HCT116 (cell line): ENCODE data around the gene B4GALT7. TPM values are rescaled to one million over a fixed set of nuclear protein-coding genes. Genes with fewer than 3 reads are reported as not detected.
A peak's percentile ranks its signal among the peaks of the same experiment; 100 is the strongest.

Experiments used
- ATAC-seq: fragments of 200-7000 bp; cut with Tn5 transposase; 2 replicates; pipeline ENCODE4 v1.9.1; 2020; ENCODE audit warnings: mild to moderate bottlenecking, moderate library complexity
- BruUV-seq: library from RNA; stranded (reverse); fragments of 400-500 nt; replicated peaks from 2 replicates; lab custom pipeline; 2021; lab: Mats Ljungman, UMichigan
- CTCF ChIA-PET: fragments of 300-600 bp; sonication (Branson Sonifier 250); formaldehyde crosslinking; loops from one replicate; lab custom pipeline; 2021; ENCODE audit warnings: antibody characterized with exemption; lab: Charles Lee
- POLR2A ChIA-PET: fragments of 300-600, 350-600 bp; sonication (Branson Sonifier 250); formaldehyde crosslinking; loops from one replicate; lab custom pipeline; 2021; ENCODE audit warnings: antibody characterized with exemption; lab: Charles Lee
- RAD21 ChIA-PET, 2 experiments: fragments of 300-600 bp; sonication (Branson Sonifier 250); formaldehyde crosslinking; loops; one replicate each; lab custom pipeline; 2023; ENCODE audit warnings: low total read pairs in 2 of 2; ENCODE audit not compliant: uncharacterized antibody in 2 of 2, unreplicated experiment in 2 of 2, low non-redundant PET in 1 of 2; lab: Charles Lee
- DNase-seq: peaks from one replicate; pipeline ENCODE4 v3.0.0-alpha.2; 2010; ENCODE audit warnings: low read depth, low spot score
- H2AFZ ChIP-seq: fragments of 200-600 bp; shearing (Covaris generic), sonication (generic); 2 replicates; pipeline ENCODE4 v1.6.1; 2017; ENCODE audit warnings: low read depth, mixed run types, mixed read lengths, antibody characterized with exemption, low read length; ENCODE audit not compliant: poor library complexity, severe bottlenecking
- H3K27ac ChIP-seq: 2 replicates; pipeline ENCODE4 v1.5.1; 2012; ENCODE audit warnings: low read depth, low read length
- H3K27me3 ChIP-seq: fragments of 200-600 bp; sonication (generic); 2 replicates; pipeline ENCODE4 v1.6.1; 2016; ENCODE audit warnings: mixed run types, low read length, mixed read lengths; ENCODE audit not compliant: insufficient read depth
- H3K36me3 ChIP-seq, 2 experiments: fragments of 200-500 bp in 1 of 2; fragments of 200-600 bp in 1 of 2; sonication (Bioruptor generic) in 1 of 2; sonication (generic) in 1 of 2; 2 replicates each; pipeline versions ENCODE4 v1.5.1 to v1.6.1; 2014 to 2016; ENCODE audit warnings: low read length in 2 of 2, inconsistent platforms in 1 of 2, mixed read lengths in 1 of 2, mixed run types in 1 of 2; ENCODE audit not compliant: insufficient read depth in 2 of 2, control insufficient read depth in 1 of 2
- H3K4me1 ChIP-seq, 2 experiments: fragments of 200-600 bp in 1 of 2; sonication (generic) in 1 of 2; 2 replicates each; pipeline versions ENCODE4 v1.5.1 to v1.6.1; 2012 to 2017; ENCODE audit warnings: low read length in 2 of 2, inconsistent platforms in 1 of 2, mild to moderate bottlenecking in 1 of 2, mixed read lengths in 1 of 2, mixed run types in 1 of 2, moderate library complexity in 1 of 2; ENCODE audit not compliant: insufficient read depth in 2 of 2, control insufficient read depth in 1 of 2
- H3K4me2 ChIP-seq: fragments of 200-600 bp; sonication (generic); 2 replicates; pipeline ENCODE4 v1.6.1; 2017; ENCODE audit warnings: mixed run types, low read length, mixed read lengths
- H3K4me3 ChIP-seq, 2 experiments: fragments of 200-600 bp in 1 of 2; sonication (generic) in 1 of 2; replicated peaks in 1 of 2; 2 replicates each; pipeline ENCODE4 v1.5.1; 2011 to 2016; ENCODE audit warnings: low read length in 2 of 2, control low read depth in 1 of 2, low read depth in 1 of 2, mild to moderate bottlenecking in 1 of 2, mixed read lengths in 1 of 2, mixed run types in 1 of 2
- H3K79me2 ChIP-seq: fragments of 200-600 bp; sonication (generic); 2 replicates; pipeline ENCODE4 v1.6.1; 2017; ENCODE audit warnings: mild to moderate bottlenecking, mixed run types, low read length, moderate library complexity, mixed read lengths; ENCODE audit not compliant: insufficient read depth
- H3K9ac ChIP-seq: fragments of 200-600 bp; sonication (generic); 2 replicates; pipeline ENCODE4 v1.6.1; 2016; ENCODE audit warnings: low read length, mixed read lengths
- H3K9me2 ChIP-seq: fragments of 200-600 bp; sonication (generic), shearing (Covaris generic); 2 replicates; pipeline ENCODE4 v1.6.1; 2017; ENCODE audit warnings: mixed run types, mild to moderate bottlenecking, moderate library complexity; ENCODE audit not compliant: insufficient read depth
- H3K9me3 ChIP-seq, 2 experiments: fragments of 200-500 bp in 1 of 2; fragments of 200-600 bp in 1 of 2; sonication (Bioruptor generic) in 1 of 2; sonication (generic) in 1 of 2; 2 replicates each; pipeline ENCODE4 v1.6.1; 2014 to 2017; ENCODE audit warnings: low read length in 2 of 2, mixed read lengths in 2 of 2, inconsistent platforms in 1 of 2, low read depth in 1 of 2, mild to moderate bottlenecking in 1 of 2, mixed run types in 1 of 2, moderate library complexity in 1 of 2; ENCODE audit not compliant: control insufficient read depth in 1 of 2, insufficient read depth in 1 of 2
- H4K20me1 ChIP-seq: fragments of 200-600 bp; sonication (generic), shearing (Covaris generic); 2 replicates; pipeline ENCODE4 v1.6.1; 2017; ENCODE audit warnings: mixed run types, mild to moderate bottlenecking, moderate library complexity; ENCODE audit not compliant: insufficient read depth
- ATF3 ChIP-seq: IDR thresholded peaks from 2 replicates; pipeline ENCODE4 v1.6.1; 2012
- CBX3 ChIP-seq: IDR thresholded peaks from 2 replicates; pipeline ENCODE4 v1.6.1; 2012; ENCODE audit warnings: low read depth
- CEBPB ChIP-seq: IDR thresholded peaks from 2 replicates; pipeline ENCODE4 v1.6.1; 2012; ENCODE audit warnings: low read depth
- ELF1 ChIP-seq: IDR thresholded peaks from 2 replicates; pipeline ENCODE4 v1.6.1; 2012; ENCODE audit warnings: low read depth, borderline replicate concordance
- FOSL1 ChIP-seq: IDR thresholded peaks from 2 replicates; pipeline ENCODE4 v1.6.1; 2012; ENCODE audit warnings: low read depth
- JUND ChIP-seq: IDR thresholded peaks from 2 replicates; pipeline ENCODE4 v1.6.1; 2012
- POLR2AphosphoS5 ChIP-seq: IDR thresholded peaks from 2 replicates; pipeline ENCODE4 v1.6.1; 2011; ENCODE audit warnings: mild to moderate bottlenecking, low read depth, low read length, moderate library complexity
- RAD21 ChIP-seq: IDR thresholded peaks from 2 replicates; pipeline ENCODE4 v1.6.1; 2012; ENCODE audit warnings: low read depth, mild to moderate bottlenecking
- SIN3A ChIP-seq: IDR thresholded peaks from 2 replicates; pipeline ENCODE4 v1.6.1; 2012; ENCODE audit warnings: low read depth
- SP1 ChIP-seq: IDR thresholded peaks from 2 replicates; pipeline ENCODE4 v1.6.1; 2012; ENCODE audit warnings: low read depth
- SRF ChIP-seq: IDR thresholded peaks from 2 replicates; pipeline ENCODE4 v1.6.1; 2012; ENCODE audit warnings: low read depth
- TCF7L2 ChIP-seq: IDR thresholded peaks from 2 replicates; pipeline ENCODE4 v1.7.0; 2011; ENCODE audit warnings: borderline replicate concordance, inconsistent platforms; ENCODE audit not compliant: insufficient read depth, insufficient read length; ENCODE audit errors: extremely low read depth
- YY1 ChIP-seq: IDR thresholded peaks from 2 replicates; pipeline ENCODE4 v1.6.1; 2011; ENCODE audit warnings: low read length, low read depth, moderate library complexity, mild to moderate bottlenecking; ENCODE audit not compliant: insufficient replicate concordance; ENCODE audit errors: extremely low read depth
- ZNF274 ChIP-seq: fragments of 200-500 bp; sonication (Bioruptor generic); IDR thresholded peaks from 2 replicates; pipeline ENCODE4 v1.6.1; 2014; ENCODE audit warnings: mild to moderate bottlenecking, low read depth, low read length, inconsistent platforms
- intact Hi-C: fragments of 100-400 bp; cut with micrococcal nuclease; formaldehyde crosslinking; loops from 2 replicates; pipeline ENCODE4 v1.10.0; 2022
- total RNA-seq: library from RNA; stranded (reverse); gene quantifications from one replicate; pipeline ENCODE4 v1.2.1, GENCODE V29; 2021; ENCODE audit not compliant: unreplicated experiment
- TF ChIP-seq, protein P1 (sequence below): IDR thresholded peaks from 2 replicates; pipeline ENCODE4 v1.6.1; 2012
- TF ChIP-seq, protein P2 (sequence below): IDR thresholded peaks from 2 replicates; pipeline ENCODE4 v1.6.1; 2011; ENCODE audit warnings: mild to moderate bottlenecking, low read length, moderate library complexity; ENCODE audit not compliant: insufficient replicate concordance; ENCODE audit errors: extremely low read depth
- TF ChIP-seq, protein P3 (sequence below), 3 experiments: fragments of 200-600 bp in 1 of 3; sonication (generic) in 1 of 3; IDR thresholded peaks in 2 of 3; conservative IDR thresholded peaks in 1 of 3; 2 replicates each; pipeline ENCODE4 v1.5.1; 2012 to 2017; ENCODE audit warnings: low read depth in 2 of 3, low read length in 2 of 3, antibody characterized with exemption in 1 of 3, borderline replicate concordance in 1 of 3, control low read depth in 1 of 3, mild to moderate bottlenecking in 1 of 3, mixed read lengths in 1 of 3, mixed run types in 1 of 3, moderate library complexity in 1 of 3; ENCODE audit not compliant: insufficient read depth in 1 of 3
- TF ChIP-seq, protein P4 (sequence below): IDR thresholded peaks from 2 replicates; pipeline ENCODE4 v1.6.1; 2012; ENCODE audit warnings: low read depth

Gene B4GALT7
- total RNA-seq, 1 experiment from 2014 or later: 25.2 TPM

DNA sequence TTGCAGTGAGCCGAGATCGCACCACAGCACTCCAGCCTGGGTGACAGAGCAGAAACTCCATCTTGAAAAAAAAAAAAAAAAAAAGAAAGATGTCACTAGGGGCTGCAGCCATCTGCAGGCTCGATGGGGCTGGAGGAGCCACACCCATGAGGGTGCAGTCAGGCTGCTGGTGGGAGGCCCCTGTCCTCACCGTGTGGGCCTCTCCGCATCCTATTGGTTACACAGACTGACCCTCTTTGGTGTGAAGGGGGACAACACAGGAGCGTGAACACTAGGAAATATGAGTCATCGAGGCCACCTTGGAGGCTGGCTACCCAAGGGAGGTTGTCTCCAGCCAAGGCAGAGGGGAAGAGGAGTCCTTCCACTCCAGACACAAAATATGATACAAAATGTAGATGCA lies 31.6 kb upstream of the B4GALT7 start:
- ChIA-PET POLR2A (no interaction called here), CTCF (no interaction called here), RAD21 (no interaction called here)
- no TSS peak for BruUV-seq
- Histone ChIP-seq H3K9me2 (no peaks in the 10 kb centered on the region), H3K79me2 (no peaks in the 10 kb centered on the region), H3K9ac (no peak overlapping the region), H4K20me1 (no peaks in the 10 kb centered on the region), H2AFZ (no peak overlapping the region), H3K27ac (no peak overlapping the region), H3K36me3 (no peaks in the 10 kb centered on the region), H3K4me3 (no peak overlapping the region), H3K4me1 (peaks cover 0 to 10% of the 10 kb centered on the region in 2 experiments; a peak in 1 of 4 replicates), H3K27me3 (no peaks in the 10 kb centered on the region), H3K9me3 (no peaks in the 10 kb centered on the region), H3K4me2 (no peak overlapping the region; the same call in 1 of the 2 replicates)
- no peak for TF ChIP-seq POLR2AphosphoS5
- TF ChIP-seq SRF: no peak
- no peak for TF ChIP-seq ELF1
- TF ChIP-seq FOSL1: no peak
- TF ChIP-seq, protein P1, sequence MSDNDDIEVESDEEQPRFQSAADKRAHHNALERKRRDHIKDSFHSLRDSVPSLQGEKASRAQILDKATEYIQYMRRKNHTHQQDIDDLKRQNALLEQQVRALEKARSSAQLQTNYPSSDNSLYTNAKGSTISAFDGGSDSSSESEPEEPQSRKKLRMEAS: no peak
- TF ChIP-seq SP1: no peak
- TF ChIP-seq, protein P2, sequence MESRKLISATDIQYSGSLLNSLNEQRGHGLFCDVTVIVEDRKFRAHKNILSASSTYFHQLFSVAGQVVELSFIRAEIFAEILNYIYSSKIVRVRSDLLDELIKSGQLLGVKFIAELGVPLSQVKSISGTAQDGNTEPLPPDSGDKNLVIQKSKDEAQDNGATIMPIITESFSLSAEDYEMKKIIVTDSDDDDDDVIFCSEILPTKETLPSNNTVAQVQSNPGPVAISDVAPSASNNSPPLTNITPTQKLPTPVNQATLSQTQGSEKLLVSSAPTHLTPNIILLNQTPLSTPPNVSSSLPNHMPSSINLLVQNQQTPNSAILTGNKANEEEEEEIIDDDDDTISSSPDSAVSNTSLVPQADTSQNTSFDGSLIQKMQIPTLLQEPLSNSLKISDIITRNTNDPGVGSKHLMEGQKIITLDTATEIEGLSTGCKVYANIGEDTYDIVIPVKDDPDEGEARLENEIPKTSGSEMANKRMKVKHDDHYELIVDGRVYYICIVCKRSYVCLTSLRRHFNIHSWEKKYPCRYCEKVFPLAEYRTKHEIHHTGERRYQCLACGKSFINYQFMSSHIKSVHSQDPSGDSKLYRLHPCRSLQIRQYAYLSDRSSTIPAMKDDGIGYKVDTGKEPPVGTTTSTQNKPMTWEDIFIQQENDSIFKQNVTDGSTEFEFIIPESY: no peak
- TF ChIP-seq CBX3: no peak
- TF ChIP-seq JUND: no peak
- no peak for TF ChIP-seq ATF3
- no peak for TF ChIP-seq TCF7L2
- TF ChIP-seq, protein P3, sequence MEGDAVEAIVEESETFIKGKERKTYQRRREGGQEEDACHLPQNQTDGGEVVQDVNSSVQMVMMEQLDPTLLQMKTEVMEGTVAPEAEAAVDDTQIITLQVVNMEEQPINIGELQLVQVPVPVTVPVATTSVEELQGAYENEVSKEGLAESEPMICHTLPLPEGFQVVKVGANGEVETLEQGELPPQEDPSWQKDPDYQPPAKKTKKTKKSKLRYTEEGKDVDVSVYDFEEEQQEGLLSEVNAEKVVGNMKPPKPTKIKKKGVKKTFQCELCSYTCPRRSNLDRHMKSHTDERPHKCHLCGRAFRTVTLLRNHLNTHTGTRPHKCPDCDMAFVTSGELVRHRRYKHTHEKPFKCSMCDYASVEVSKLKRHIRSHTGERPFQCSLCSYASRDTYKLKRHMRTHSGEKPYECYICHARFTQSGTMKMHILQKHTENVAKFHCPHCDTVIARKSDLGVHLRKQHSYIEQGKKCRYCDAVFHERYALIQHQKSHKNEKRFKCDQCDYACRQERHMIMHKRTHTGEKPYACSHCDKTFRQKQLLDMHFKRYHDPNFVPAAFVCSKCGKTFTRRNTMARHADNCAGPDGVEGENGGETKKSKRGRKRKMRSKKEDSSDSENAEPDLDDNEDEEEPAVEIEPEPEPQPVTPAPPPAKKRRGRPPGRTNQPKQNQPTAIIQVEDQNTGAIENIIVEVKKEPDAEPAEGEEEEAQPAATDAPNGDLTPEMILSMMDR (IDR thresholded peaks at IDR 0.05 in 2 of 3, conservative IDR thresholded peaks at IDR 0.05 in 1 of 3; ENCODE audit: borderline replicate concordance in 1 of 3, insufficient read depth in 1 of 3, low read depth in 2 of 3, low read length in 2 of 3): no peak
- TF ChIP-seq ZNF274: no peak
- no peak for TF ChIP-seq RAD21
- TF ChIP-seq YY1: no peak
- TF ChIP-seq SIN3A: no peak
- no peak for TF ChIP-seq CEBPB
- TF ChIP-seq, protein P4, sequence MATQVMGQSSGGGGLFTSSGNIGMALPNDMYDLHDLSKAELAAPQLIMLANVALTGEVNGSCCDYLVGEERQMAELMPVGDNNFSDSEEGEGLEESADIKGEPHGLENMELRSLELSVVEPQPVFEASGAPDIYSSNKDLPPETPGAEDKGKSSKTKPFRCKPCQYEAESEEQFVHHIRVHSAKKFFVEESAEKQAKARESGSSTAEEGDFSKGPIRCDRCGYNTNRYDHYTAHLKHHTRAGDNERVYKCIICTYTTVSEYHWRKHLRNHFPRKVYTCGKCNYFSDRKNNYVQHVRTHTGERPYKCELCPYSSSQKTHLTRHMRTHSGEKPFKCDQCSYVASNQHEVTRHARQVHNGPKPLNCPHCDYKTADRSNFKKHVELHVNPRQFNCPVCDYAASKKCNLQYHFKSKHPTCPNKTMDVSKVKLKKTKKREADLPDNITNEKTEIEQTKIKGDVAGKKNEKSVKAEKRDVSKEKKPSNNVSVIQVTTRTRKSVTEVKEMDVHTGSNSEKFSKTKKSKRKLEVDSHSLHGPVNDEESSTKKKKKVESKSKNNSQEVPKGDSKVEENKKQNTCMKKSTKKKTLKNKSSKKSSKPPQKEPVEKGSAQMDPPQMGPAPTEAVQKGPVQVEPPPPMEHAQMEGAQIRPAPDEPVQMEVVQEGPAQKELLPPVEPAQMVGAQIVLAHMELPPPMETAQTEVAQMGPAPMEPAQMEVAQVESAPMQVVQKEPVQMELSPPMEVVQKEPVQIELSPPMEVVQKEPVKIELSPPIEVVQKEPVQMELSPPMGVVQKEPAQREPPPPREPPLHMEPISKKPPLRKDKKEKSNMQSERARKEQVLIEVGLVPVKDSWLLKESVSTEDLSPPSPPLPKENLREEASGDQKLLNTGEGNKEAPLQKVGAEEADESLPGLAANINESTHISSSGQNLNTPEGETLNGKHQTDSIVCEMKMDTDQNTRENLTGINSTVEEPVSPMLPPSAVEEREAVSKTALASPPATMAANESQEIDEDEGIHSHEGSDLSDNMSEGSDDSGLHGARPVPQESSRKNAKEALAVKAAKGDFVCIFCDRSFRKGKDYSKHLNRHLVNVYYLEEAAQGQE: no peak
- DNase-seq (no peak), ATAC-seq (peak; percentile 63; the same call in 1 of the 2 replicates)
- intact Hi-C loops: no loop called here
